Measurements from ENCODE around the gene KSR2. TPM values are rescaled to one million over a fixed set of nuclear protein-coding genes. Genes with fewer than 3 reads are reported as not detected.

KSR2 gene
- total RNA-seq, 4 donors from 2014 or later: 0.02 to 0.10 TPM; not detected in 2

DNA sequence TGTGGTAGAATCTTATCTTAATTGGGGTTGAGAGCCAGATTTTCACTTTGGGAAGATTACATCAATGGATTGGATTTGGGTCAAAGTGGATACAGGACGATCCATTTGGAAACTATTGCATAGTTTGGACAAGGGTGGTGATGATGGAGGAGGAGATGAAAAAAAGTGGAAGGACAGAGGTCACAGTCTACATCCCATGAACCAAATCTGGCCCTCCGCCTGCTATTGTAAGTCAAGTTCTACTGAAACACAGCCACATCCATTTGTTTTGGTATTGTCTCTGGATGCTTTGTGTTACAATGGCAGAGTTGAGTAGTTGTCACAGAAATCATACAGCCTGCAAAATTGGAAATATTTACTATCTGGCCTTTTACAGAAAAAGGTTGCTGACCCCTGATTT lies 310.6 kb downstream of the KSR2 start:
- intact Hi-C loops (cut with DNase I; ENCODE audit: low total_unique reads) (no loop called here), in situ Hi-C loops (cut with MboI; ENCODE audit: low sequenced_read_pairs in 4 of 4) (no loop called here)
- DNase-seq (no peak), ATAC-seq (no peak)
- H3K27ac ChIP-seq: no peak overlapping the region
- H3K36me3 ChIP-seq: no peaks in the 10 kb centered on the region
- no peak overlapping the region for H3K4me3 ChIP-seq
- H3K9me3 ChIP-seq: no peaks in the 10 kb centered on the region
- H3K4me1 ChIP-seq: no peaks in the 10 kb centered on the region
- H3K27me3 ChIP-seq: no peaks in the 10 kb centered on the region
- TF ChIP-seq, protein P1, sequence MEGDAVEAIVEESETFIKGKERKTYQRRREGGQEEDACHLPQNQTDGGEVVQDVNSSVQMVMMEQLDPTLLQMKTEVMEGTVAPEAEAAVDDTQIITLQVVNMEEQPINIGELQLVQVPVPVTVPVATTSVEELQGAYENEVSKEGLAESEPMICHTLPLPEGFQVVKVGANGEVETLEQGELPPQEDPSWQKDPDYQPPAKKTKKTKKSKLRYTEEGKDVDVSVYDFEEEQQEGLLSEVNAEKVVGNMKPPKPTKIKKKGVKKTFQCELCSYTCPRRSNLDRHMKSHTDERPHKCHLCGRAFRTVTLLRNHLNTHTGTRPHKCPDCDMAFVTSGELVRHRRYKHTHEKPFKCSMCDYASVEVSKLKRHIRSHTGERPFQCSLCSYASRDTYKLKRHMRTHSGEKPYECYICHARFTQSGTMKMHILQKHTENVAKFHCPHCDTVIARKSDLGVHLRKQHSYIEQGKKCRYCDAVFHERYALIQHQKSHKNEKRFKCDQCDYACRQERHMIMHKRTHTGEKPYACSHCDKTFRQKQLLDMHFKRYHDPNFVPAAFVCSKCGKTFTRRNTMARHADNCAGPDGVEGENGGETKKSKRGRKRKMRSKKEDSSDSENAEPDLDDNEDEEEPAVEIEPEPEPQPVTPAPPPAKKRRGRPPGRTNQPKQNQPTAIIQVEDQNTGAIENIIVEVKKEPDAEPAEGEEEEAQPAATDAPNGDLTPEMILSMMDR (IDR thresholded peaks at IDR 0.05 in 4 of 5, conservative IDR thresholded peaks at IDR 0.05 in 1 of 5): no peak
- TF ChIP-seq POLR2A (IDR thresholded peaks at IDR 0.05): no peak

DNA sequence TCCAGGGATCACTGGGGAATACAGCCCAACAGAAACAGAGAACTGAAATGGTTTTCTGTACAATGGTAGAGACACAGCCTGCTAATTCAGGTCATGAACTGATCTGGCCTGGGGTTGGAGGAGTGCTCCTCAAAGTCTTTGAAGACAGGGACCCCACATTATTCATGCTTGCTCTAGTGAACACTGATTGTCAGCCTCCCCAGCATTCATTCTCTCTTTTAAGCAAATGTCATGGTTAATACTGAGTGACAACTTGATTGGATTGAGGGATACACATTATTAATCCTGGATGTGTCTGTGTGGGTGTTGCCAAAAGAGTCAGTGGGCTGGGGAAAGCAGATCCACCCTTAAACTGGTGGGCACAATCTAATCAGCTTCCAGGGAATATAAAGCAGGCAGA lies 319.0 kb downstream of the KSR2 start:
- ATAC-seq (no peak), DNase-seq (no peak)
- Histone ChIP-seq H3K4me3 (no peak overlapping the region), H3K9me3 (no peaks in the 10 kb centered on the region), H3K36me3 (no peaks in the 10 kb centered on the region), H3K27ac (no peak overlapping the region), H3K27me3 (peaks cover 2 to 13% (median 11%) of the 10 kb centered on the region in 3 donors), H3K4me1 (no peaks in the 10 kb centered on the region)
- intact Hi-C loops (cut with DNase I; ENCODE audit: low total_unique reads) (no loop called here), in situ Hi-C loops (cut with MboI; ENCODE audit: low sequenced_read_pairs in 4 of 4) (no loop called here)
- no peak for TF ChIP-seq POLR2A (IDR thresholded peaks at IDR 0.05)
- TF ChIP-seq, protein P1 (IDR thresholded peaks at IDR 0.05 in 4 of 5, conservative IDR thresholded peaks at IDR 0.05 in 1 of 5): no peak

DNA sequence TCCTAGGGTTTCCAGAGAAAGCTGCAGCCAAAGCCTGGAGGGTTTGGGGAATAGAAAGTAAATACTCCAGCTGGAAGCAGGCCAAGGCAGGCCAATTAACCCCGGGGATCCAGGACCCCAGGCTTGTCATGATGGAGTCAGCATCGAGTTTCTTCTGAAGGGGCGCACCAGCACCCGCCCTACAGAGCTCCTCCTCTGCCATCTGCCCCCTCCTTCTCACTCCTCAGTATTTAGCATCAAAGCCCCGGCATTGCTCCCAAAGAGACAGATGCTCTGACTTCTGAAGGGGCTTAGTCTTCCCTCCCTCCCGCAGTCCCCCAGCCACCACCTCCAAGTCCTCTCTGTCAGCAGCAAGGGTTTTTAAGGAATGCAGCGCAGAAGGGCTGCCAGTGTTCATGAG lies 322.3 kb downstream of the KSR2 start:
- no peak for TF ChIP-seq POLR2A (IDR thresholded peaks at IDR 0.05)
- no peaks in the 10 kb centered on the region for H3K36me3 ChIP-seq

DNA sequence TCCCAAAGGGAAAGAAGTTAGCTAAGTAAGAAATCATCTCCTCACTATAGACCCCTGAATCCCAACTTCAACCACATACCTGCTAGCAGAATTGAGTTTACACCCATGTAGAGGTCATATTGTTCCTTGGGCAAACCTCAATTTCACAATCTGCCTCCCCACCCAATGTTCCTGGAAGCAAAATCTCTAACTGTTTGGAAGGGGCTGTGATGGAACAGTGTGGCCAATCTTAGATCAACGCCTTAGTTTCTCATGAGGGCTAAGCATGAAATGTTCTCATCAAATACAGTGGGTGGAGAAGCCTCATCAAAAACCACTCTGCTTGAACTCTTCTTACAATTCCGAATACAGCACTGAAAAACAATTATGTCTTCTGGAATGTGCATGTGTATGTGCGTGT lies 323.3 kb downstream of the KSR2 start:
- Histone ChIP-seq H3K27ac (no peak overlapping the region), H3K36me3 (no peaks in the 10 kb centered on the region), H3K27me3 (peaks cover 2 to 15% (median 11%) of the 10 kb centered on the region in 3 donors), H3K9me3 (no peaks in the 10 kb centered on the region), H3K4me3 (no peak overlapping the region), H3K4me1 (no peaks in the 10 kb centered on the region)
- no peak for DNase-seq
- intact Hi-C loops (cut with DNase I; ENCODE audit: low total_unique reads): no loop called here
- ATAC-seq: peak in 1 of 2 donors; percentile 18
- in situ Hi-C loops (cut with MboI; ENCODE audit: low sequenced_read_pairs in 4 of 4): no loop called here
- TF ChIP-seq POLR2A (IDR thresholded peaks at IDR 0.05): no peak
- TF ChIP-seq, protein P1 (IDR thresholded peaks at IDR 0.05 in 4 of 5, conservative IDR thresholded peaks at IDR 0.05 in 1 of 5): no peak

More for the DNA sequence above, 322.3 kb downstream of the KSR2 start:
- intact Hi-C loops (cut with DNase I; ENCODE audit: low total_unique reads) (no loop called here), in situ Hi-C loops (cut with MboI; ENCODE audit: low sequenced_read_pairs in 4 of 4) (no loop called here)
- no peak overlapping the region for H3K27ac ChIP-seq
- H3K4me3 ChIP-seq: no peak overlapping the region
- DNase-seq: no peak
- H3K4me1 ChIP-seq: no peaks in the 10 kb centered on the region
- no peak for ATAC-seq
- H3K9me3 ChIP-seq: no peaks in the 10 kb centered on the region
- H3K27me3 ChIP-seq: peaks cover 2 to 15% (median 11%) of the 10 kb centered on the region in 3 donors

DNA sequence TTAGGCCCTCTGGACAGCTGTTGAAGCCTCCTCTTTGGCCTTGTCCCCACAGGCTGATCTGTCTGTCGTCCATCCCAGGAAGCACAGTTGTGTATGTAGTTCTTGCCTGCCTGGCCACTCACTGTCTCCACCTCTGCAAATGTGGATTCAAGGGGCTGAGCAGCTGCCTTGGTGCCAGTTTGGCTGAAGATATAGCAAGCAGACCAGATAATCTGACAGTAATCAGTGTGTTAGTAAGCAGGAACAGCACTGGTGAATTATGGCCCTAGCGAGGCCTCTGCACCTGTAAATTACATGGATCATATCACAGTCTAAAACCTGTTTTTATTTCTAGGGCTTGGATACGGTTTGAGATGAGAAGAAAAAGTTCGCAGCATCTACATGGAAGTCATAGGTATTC lies 324.8 kb downstream of the KSR2 start:
- TF ChIP-seq POLR2A (IDR thresholded peaks at IDR 0.05): no peak
- TF ChIP-seq, protein P1 (IDR thresholded peaks at IDR 0.05 in 4 of 5, conservative IDR thresholded peaks at IDR 0.05 in 1 of 5): no peak
- Histone ChIP-seq H3K9me3 (no peaks in the 10 kb centered on the region), H3K36me3 (no peaks in the 10 kb centered on the region), H3K27me3 (peaks cover 2 to 15% (median 11%) of the 10 kb centered on the region in 3 donors), H3K4me3 (no peak overlapping the region), H3K4me1 (no peaks in the 10 kb centered on the region), H3K27ac (no peak overlapping the region)
- intact Hi-C loops (cut with DNase I; ENCODE audit: low total_unique reads) (no loop called here), in situ Hi-C loops (cut with MboI; ENCODE audit: low sequenced_read_pairs in 4 of 4) (no loop called here)
- DNase-seq: no peak
- ATAC-seq: no peak

Measured in gastrocnemius medialis (tissue), 4 donors.